Upper lobe of left lung (tissue), 6 donors: ENCODE results near the gene TMEM217. TPM values are rescaled to one million over a fixed set of nuclear protein-coding genes. Genes with fewer than 3 reads are reported as not detected.
A peak's percentile ranks its signal among the peaks of the same experiment; 100 is the strongest.

Experiments used
- ATAC-seq, 2 donors: fragments of 200-7000 bp; cut with Tn5 transposase; one replicate each; pipeline ENCODE4 v1.9.1; 2022; ENCODE audit warnings: mild to moderate bottlenecking in 2 of 2, moderate library complexity in 2 of 2; ENCODE audit not compliant: low FRiP score in 2 of 2
- DNase-seq, 2 donors: peaks; one replicate each; pipeline ENCODE4 v3.0.0-alpha.2; 2019 to 2020
- H3K27ac ChIP-seq, 4 donors: fragments of 200-600 bp; sonication (generic); one replicate each; pipeline ENCODE4 v1.5.1; 2016 to 2019
- H3K27me3 ChIP-seq, 4 donors: fragments of 200-600 bp; sonication (generic); one replicate each; pipeline ENCODE4 v1.5.1; 2017 to 2019
- H3K36me3 ChIP-seq, 4 donors: fragments of 200-600 bp; sonication (generic); one replicate each; pipeline ENCODE4 v1.5.1; 2016 to 2019
- H3K4me1 ChIP-seq, 4 donors: fragments of 200-600 bp; sonication (generic); one replicate each; pipeline ENCODE4 v1.5.1; 2018 to 2019
- H3K4me3 ChIP-seq, 4 donors: fragments of 200-600 bp; sonication (generic); one replicate each; pipeline ENCODE4 v1.5.1; 2017 to 2019; ENCODE audit warnings: mild to moderate bottlenecking in 2 of 4, moderate library complexity in 1 of 4
- H3K9me3 ChIP-seq, 4 donors: fragments of 200-600 bp; sonication (generic); one replicate each; pipeline ENCODE4 v1.5.1; 2018 to 2019
- EP300 ChIP-seq, 4 donors: sonication (generic); formaldehyde crosslinking; IDR thresholded peaks; one replicate each; pipeline ENCODE4 v1.5.1; 2017; ENCODE audit warnings: antibody characterized with exemption in 4 of 4, control low read depth in 2 of 4
- POLR2A ChIP-seq, 4 donors: fragments of 450-650 bp; IDR thresholded peaks; one replicate each; pipeline ENCODE4 v1.5.1; 2016 to 2017; ENCODE audit warnings: antibody characterized with exemption in 4 of 4, mild to moderate bottlenecking in 2 of 4
- POLR2AphosphoS5 ChIP-seq, 2 donors: sonication (generic); formaldehyde crosslinking; IDR thresholded peaks; one replicate each; pipeline ENCODE4 v1.5.1; 2017; ENCODE audit warnings: antibody characterized with exemption in 2 of 2
- WGBS, 2 donors: methylation state at CpG; one replicate each; pipeline ENCODE4 v1.1.5; 2017 to 2018; 5-methylcytosine and 5-hydroxymethylcytosine counted together
- total RNA-seq, 6 donors: library from RNA; depleted of rRNA in 4 of 6; stranded (reverse); fragments of >200 nt in 4 of 6; gene quantifications; one replicate each; pipeline versions ENCODE4 v1.1.0 to v1.2.1, GENCODE V29; 2016 to 2021
- TF ChIP-seq, protein P1 (sequence below), 6 experiments: fragments of 450-650 bp in 4 of 6; fragments of 200-600 bp in 2 of 6; sonication (generic) in 2 of 6; IDR thresholded peaks; one replicate each; pipeline ENCODE4 v1.5.1; 2016 to 2019; ENCODE audit warnings: antibody characterized with exemption in 6 of 6
- donor health status: DM: no; HTN: no; CAD: no; lungs with moderate emphysema.
- donor health status: DM: no; HTN: yes; CAD: no; lungs with severe emphysema.

Gene TMEM217
- total RNA-seq, 6 donors from 2014 or later: 0.67 to 3.4 (median 1.1) TPM

DNA sequence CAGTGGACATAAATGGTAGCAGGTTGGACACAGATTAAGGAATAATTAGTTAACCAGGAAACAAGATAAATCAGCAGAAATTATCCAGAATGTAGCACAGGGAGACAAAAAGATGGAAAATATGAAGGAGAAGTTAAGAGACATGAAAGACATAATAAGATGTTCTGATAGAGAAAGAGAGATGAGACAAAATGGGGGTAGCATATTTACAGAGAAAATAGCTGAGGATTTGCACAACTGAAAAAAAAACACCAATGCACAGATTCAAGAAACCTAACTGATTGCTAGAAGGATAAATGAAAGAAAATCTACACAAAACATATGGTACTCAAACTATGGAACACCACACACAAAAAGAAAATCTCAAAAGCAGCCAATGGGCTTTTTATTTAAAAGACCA is 35.0 kb downstream of the TMEM217 start:
- peak overlapping the region in 1 of 4 donors; percentile 71 for H3K27ac ChIP-seq
- TF ChIP-seq EP300 (IDR thresholded peaks at IDR 0.05) (no peak), POLR2A (IDR thresholded peaks at IDR 0.05) (no peak)
- H3K9me3 ChIP-seq: no peaks in the 10 kb centered on the region
- H3K4me1 ChIP-seq: peaks cover 7 to 18% (median 8%) of the 10 kb centered on the region in 4 donors
- no peak for DNase-seq
- H3K36me3 ChIP-seq: no peaks in the 10 kb centered on the region
- H3K4me3 ChIP-seq: peak overlapping the region in 3 of 4 donors; percentile 59 to 72 (median 71)
- no peaks in the 10 kb centered on the region for H3K27me3 ChIP-seq
- ATAC-seq: no peak

DNA sequence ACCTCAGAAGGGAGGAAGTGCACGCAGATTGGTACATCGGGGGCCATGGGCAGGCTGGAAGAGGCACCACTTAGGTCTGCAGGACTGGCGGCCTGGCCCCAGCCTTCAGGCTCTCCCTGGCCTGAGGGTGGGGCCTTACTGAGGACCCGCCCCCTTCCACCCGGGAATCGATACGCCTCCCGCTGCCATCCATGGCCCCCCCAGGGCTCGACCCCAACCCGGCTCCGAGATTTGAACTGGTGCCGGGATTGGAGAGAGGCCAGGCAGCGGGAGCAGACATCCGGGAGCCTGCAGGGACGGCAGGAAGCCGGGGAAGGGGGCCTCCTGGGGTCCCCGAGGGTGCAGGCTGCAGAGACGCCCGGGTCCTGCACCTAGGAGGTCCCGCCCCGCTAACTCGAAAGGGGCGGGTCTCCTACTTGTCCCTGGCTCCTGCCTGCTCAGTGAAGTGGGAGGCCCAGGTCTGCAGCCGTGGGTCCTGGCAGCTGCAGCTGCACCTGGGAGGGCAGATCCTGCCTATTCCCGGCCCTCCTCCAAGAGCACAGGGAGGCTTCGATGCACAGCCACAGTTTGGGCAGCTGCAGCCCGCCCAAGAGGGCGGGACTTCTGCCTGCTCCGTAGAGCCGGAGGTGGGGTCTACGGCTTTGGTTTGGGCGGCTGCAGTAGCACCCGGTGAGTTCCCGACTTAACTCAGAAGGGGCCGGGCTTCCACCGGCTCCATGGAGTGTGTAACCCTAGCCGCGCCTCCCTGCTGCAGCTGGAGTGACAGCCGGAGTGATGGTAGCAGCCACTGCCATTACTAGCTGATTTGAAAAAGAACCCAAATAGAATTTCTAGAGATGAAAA is 35.6 kb downstream of the TMEM217 start:
- Histone ChIP-seq H3K4me1 (peaks cover 7 to 18% (median 8%) of the 10 kb centered on the region in 4 donors), H3K4me3 (peak overlapping the region; percentile 23 to 72 (median 65)), H3K27me3 (no peaks in the 10 kb centered on the region), H3K36me3 (no peaks in the 10 kb centered on the region), H3K27ac (peak overlapping the region in 3 of 4 donors; percentile 23 to 71 (median 58)), H3K9me3 (no peaks in the 10 kb centered on the region)
- 0 to 1% methylated on average over 5 to 18 of the region's 39 CpGs for WGBS, 2 donors
- no peak for TF ChIP-seq EP300 (IDR thresholded peaks at IDR 0.05)
- peak in 1 of 2 donors; percentile 32 for TF ChIP-seq POLR2AphosphoS5 (IDR thresholded peaks at IDR 0.05)
- TF ChIP-seq, protein P1, sequence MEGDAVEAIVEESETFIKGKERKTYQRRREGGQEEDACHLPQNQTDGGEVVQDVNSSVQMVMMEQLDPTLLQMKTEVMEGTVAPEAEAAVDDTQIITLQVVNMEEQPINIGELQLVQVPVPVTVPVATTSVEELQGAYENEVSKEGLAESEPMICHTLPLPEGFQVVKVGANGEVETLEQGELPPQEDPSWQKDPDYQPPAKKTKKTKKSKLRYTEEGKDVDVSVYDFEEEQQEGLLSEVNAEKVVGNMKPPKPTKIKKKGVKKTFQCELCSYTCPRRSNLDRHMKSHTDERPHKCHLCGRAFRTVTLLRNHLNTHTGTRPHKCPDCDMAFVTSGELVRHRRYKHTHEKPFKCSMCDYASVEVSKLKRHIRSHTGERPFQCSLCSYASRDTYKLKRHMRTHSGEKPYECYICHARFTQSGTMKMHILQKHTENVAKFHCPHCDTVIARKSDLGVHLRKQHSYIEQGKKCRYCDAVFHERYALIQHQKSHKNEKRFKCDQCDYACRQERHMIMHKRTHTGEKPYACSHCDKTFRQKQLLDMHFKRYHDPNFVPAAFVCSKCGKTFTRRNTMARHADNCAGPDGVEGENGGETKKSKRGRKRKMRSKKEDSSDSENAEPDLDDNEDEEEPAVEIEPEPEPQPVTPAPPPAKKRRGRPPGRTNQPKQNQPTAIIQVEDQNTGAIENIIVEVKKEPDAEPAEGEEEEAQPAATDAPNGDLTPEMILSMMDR (IDR thresholded peaks at IDR 0.05): no peak
- TF ChIP-seq POLR2A (IDR thresholded peaks at IDR 0.05): peak in 1 of 4 donors; percentile 42
- DNase-seq: peak; percentile 88 to 95
- peak; percentile 95 to 96 for ATAC-seq

DNA sequence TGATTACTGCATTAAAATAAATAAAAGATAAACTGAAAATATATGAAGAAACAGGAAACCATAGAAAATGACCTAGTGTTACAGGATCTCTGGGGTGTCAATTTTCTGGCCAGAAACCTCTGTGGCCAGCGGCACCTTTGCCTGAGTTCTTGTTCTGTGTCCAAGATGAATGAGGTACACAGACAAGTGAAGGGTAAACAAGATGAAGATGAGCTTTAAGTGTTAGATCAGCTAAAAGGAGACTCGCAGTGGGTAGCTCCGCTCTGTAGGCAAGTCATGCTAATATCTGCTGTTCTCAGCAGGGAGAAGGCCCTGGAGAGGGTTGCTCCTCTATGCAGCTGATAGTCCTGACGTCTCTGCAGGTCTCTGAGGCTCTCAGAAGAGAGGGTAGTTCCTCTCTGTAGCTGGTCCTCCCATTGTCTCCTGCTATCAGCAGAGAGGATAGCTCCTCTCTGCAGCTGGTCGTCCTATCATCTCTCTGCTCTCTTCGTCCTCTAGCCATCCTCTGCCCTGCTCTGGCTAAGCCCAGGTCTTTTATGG is 36.3 kb downstream of the TMEM217 start:
- peak overlapping the region; percentile 23 to 72 (median 65) for H3K4me3 ChIP-seq
- WGBS, 2 donors: 56 to 58% methylated on average over 6 of the region's 6 CpGs
- TF ChIP-seq, protein P1 (IDR thresholded peaks at IDR 0.05): no peak
- no peak for TF ChIP-seq POLR2AphosphoS5 (IDR thresholded peaks at IDR 0.05)
- no peak for TF ChIP-seq POLR2A (IDR thresholded peaks at IDR 0.05)
- TF ChIP-seq EP300 (IDR thresholded peaks at IDR 0.05): no peak

DNA sequence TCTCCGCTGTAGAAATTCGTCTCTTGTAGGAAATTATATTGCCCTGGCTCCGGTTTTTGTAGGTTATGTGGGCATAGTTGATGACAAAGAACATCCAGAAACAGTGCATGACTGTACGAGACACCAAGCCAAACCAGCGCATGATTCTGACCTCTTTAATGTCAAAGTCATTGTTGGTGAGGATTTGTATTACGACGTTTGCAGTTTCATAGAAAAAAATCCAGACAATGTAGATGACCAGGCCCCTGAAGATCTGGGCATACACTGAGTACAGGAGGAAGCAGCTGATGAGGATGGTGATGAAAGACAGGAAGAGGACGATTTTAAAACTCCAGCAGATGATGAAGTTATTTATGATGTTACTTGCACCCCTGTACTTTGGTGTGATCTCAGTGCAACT is 39.4 kb downstream of the TMEM217 start:
- Histone ChIP-seq H3K9me3 (no peaks in the 10 kb centered on the region), H3K4me3 (no peak overlapping the region), H3K27me3 (no peaks in the 10 kb centered on the region), H3K36me3 (no peaks in the 10 kb centered on the region), H3K27ac (no peak overlapping the region), H3K4me1 (peaks cover 7 to 18% (median 8%) of the 10 kb centered on the region in 4 donors)
- no peak for ATAC-seq
- TF ChIP-seq, protein P1 (IDR thresholded peaks at IDR 0.05): no peak
- TF ChIP-seq POLR2A (IDR thresholded peaks at IDR 0.05) (no peak), EP300 (IDR thresholded peaks at IDR 0.05) (no peak), POLR2AphosphoS5 (IDR thresholded peaks at IDR 0.05) (no peak)
- WGBS, 2 donors: 79 to 83% methylated on average over 8 of the region's 8 CpGs
- DNase-seq: no peak

More for the DNA sequence above, 36.3 kb downstream of the TMEM217 start:
- ATAC-seq (peak in 1 of 2 donors; percentile 8), DNase-seq (no peak)
- H3K27me3 ChIP-seq: no peaks in the 10 kb centered on the region
- peak overlapping the region in 3 of 4 donors; percentile 23 to 71 (median 58) for H3K27ac ChIP-seq
- H3K36me3 ChIP-seq: no peaks in the 10 kb centered on the region
- H3K9me3 ChIP-seq: no peaks in the 10 kb centered on the region
- H3K4me1 ChIP-seq: peaks cover 7 to 18% (median 8%) of the 10 kb centered on the region in 4 donors

DNA sequence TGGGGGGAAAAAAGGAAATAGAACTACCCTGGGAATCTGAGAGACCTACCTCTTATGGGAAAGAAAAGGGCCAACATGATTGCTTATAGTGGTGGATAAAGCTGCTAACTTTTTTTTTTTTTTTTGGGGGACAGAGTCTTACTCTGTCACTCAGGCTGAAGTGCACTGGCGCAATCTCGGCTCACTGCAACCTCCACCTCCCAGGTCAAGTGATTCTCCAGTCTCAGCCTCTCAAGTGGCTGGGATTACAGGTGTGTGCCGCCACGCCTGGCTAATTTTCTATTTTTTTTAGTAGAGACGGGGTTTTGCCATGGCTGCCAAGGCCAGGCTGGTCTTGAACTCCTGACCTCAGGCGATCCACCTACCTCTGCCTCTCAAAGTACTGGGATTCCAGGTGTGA is 39.9 kb downstream of the TMEM217 start:
- Histone ChIP-seq H3K4me1 (peaks cover 7 to 15% (median 8%) of the 10 kb centered on the region in 4 donors), H3K36me3 (no peaks in the 10 kb centered on the region), H3K27ac (no peak overlapping the region), H3K4me3 (no peak overlapping the region), H3K27me3 (no peaks in the 10 kb centered on the region), H3K9me3 (no peaks in the 10 kb centered on the region)
- ATAC-seq (no peak), DNase-seq (peak in 1 of 2 donors; percentile 60)
- no peak for TF ChIP-seq POLR2AphosphoS5 (IDR thresholded peaks at IDR 0.05)
- TF ChIP-seq EP300 (IDR thresholded peaks at IDR 0.05): no peak
- TF ChIP-seq, protein P1 (IDR thresholded peaks at IDR 0.05): no peak
- TF ChIP-seq POLR2A (IDR thresholded peaks at IDR 0.05): no peak
- 67 to 86% methylated on average over 6 of the region's 6 CpGs for WGBS, 2 donors
